GM12878 (cell line): Measurements from ENCODE around the gene MCAT. TPM values are rescaled to one million over a fixed set of nuclear protein-coding genes. Genes with fewer than 3 reads are reported as not detected.

Experiments used
- ATAC-seq: fragments of 200-7000 bp; cut with Tn5 transposase; 3 replicates; pipeline ENCODE4 v1.9.1; 2020; ENCODE audit warnings: mild to moderate bottlenecking, moderate library complexity
- BruUV-seq: library from RNA; stranded (reverse); fragments of 400-500 nt; replicated peaks from 2 replicates; lab custom pipeline; 2021; lab: Mats Ljungman, UMichigan
- CTCF ChIA-PET: fragments of 300-600 bp; sonication (Branson Sonifier 250); formaldehyde crosslinking; extraction: SDS; loops from one replicate; lab custom pipeline; 2021; ENCODE audit warnings: inconsistent platforms; lab: Yijun Ruan, JAX
- POLR2A ChIA-PET: fragments of 350-600 bp; formaldehyde crosslinking; extraction: SDS; loops from one replicate; lab custom pipeline; 2021; ENCODE audit warnings: inconsistent platforms; lab: Charles Lee
- RAD21 ChIA-PET: fragments of 300-600 bp; sonication (Branson Sonifier 250); formaldehyde crosslinking; loops from one replicate; lab custom pipeline; 2023; ENCODE audit warnings: antibody characterized with exemption; ENCODE audit not compliant: unreplicated experiment; lab: Charles Lee
- SMC1A ChIA-PET: fragments of 300-600 bp; sonication (Branson Sonifier 250); formaldehyde crosslinking; loops from one replicate; lab custom pipeline; 2023; ENCODE audit not compliant: unreplicated experiment, uncharacterized antibody; lab: Charles Lee
- DNase-seq: peaks from one replicate; pipeline ENCODE4 v3.0.0-alpha.2; 2011; ENCODE audit warnings: low read depth, low spot score
- FAIRE-seq: peaks from 3 replicates; lab custom pipeline; 2011; peaks lifted over from hg19 to GRCh38; lab: Jason Lieb, UNC
- H2AFZ ChIP-seq: 2 replicates; pipeline ENCODE4 v1.6.0; 2011; ENCODE audit warnings: low read depth, low read length, control low read depth; ENCODE audit not compliant: control insufficient read depth
- H3K27ac ChIP-seq: 2 replicates; pipeline ENCODE4 v1.5.1; 2011; ENCODE audit warnings: control low read depth; ENCODE audit not compliant: control insufficient read depth, insufficient read depth
- H3K27me3 ChIP-seq, 2 experiments: replicated peaks in 1 of 2; 2 replicates each; pipeline versions ENCODE4 v1.6.0 to v1.6.1; 2011; ENCODE audit warnings: low read length in 1 of 2; ENCODE audit not compliant: control insufficient read depth in 2 of 2, insufficient read depth in 2 of 2
- H3K36me3 ChIP-seq, 2 experiments: 2 replicates each; pipeline ENCODE4 v1.5.1; 2011; ENCODE audit warnings: low read length in 1 of 2; ENCODE audit not compliant: control insufficient read depth in 2 of 2, insufficient read depth in 2 of 2
- H3K4me1 ChIP-seq: 2 replicates; pipeline ENCODE4 v1.6.1; 2011; ENCODE audit warnings: mild to moderate bottlenecking, low read length, moderate library complexity, mixed read lengths; ENCODE audit not compliant: control insufficient read depth, insufficient read depth
- H3K4me2 ChIP-seq: 2 replicates; pipeline ENCODE4 v1.6.0; 2011; ENCODE audit warnings: control low read depth; ENCODE audit not compliant: control insufficient read depth, insufficient read depth
- H3K4me3 ChIP-seq: fragments of 200-600 bp; sonication (generic); 2 replicates; pipeline ENCODE4 v1.5.1; 2016
- H3K79me2 ChIP-seq: 2 replicates; pipeline ENCODE4 v1.6.0; 2011; ENCODE audit warnings: low read length; ENCODE audit not compliant: control insufficient read depth, insufficient read depth
- H3K9ac ChIP-seq: 2 replicates; pipeline ENCODE4 v1.8.0; 2011; ENCODE audit warnings: low read length, control low read depth, mixed read lengths; ENCODE audit not compliant: control insufficient read depth, insufficient read depth
- H3K9me3 ChIP-seq: replicated peaks from 3 replicates; pipeline ENCODE4 v1.5.1; 2011; ENCODE audit warnings: mild to moderate bottlenecking, low read length; ENCODE audit not compliant: control insufficient read depth, insufficient read depth
- H4K20me1 ChIP-seq: 2 replicates; pipeline ENCODE4 v1.6.0; 2011; ENCODE audit not compliant: control insufficient read depth, insufficient read depth
- CEBPB ChIP-seq, 2 experiments: fragments of 150-350 bp in 1 of 2; IDR thresholded peaks; 2 replicates each; pipeline ENCODE4 v1.6.1; 2012 to 2014; ENCODE audit warnings: low read depth in 2 of 2, low read length in 2 of 2, borderline replicate concordance in 1 of 2, inconsistent platforms in 1 of 2
- E4F1 ChIP-seq: fragments of 450-650 bp; IDR thresholded peaks from 2 replicates; pipeline ENCODE4 v1.6.1; 2018; ENCODE audit warnings: borderline replicate concordance, mild to moderate bottlenecking; ENCODE audit not compliant: partially characterized antibody
- HCFC1 ChIP-seq: fragments of 150-350 bp; IDR thresholded peaks from 2 replicates; pipeline ENCODE4 v1.6.1; 2014; ENCODE audit warnings: low read length
- MTA2 ChIP-seq: fragments of 450-650 bp; IDR thresholded peaks from 2 replicates; pipeline ENCODE4 v1.6.1; 2016; ENCODE audit warnings: low read depth, mild to moderate bottlenecking, moderate library complexity
- NR2C2 ChIP-seq: IDR thresholded peaks from 2 replicates; pipeline ENCODE4 v1.6.1; 2011; ENCODE audit warnings: borderline replicate concordance, low read depth; ENCODE audit not compliant: control insufficient read depth, insufficient read length
- SMAD1 ChIP-seq: fragments of 450-650 bp; IDR thresholded peaks from 2 replicates; pipeline ENCODE4 v1.6.1; 2018; ENCODE audit warnings: mild to moderate bottlenecking, low read depth; ENCODE audit not compliant: partially characterized antibody
- SPI1 ChIP-seq: IDR thresholded peaks from 2 replicates; pipeline ENCODE4 v1.6.1; 2011; ENCODE audit warnings: low read depth, mild to moderate bottlenecking, low read length, moderate library complexity, borderline replicate concordance; ENCODE audit not compliant: insufficient read depth
- SUPT20H ChIP-seq: IDR thresholded peaks from 2 replicates; pipeline ENCODE4 v1.6.1; 2011; ENCODE audit warnings: low read depth, mild to moderate bottlenecking, low read length, moderate library complexity, borderline replicate concordance; ENCODE audit not compliant: control insufficient read depth
- WGBS: methylation state at CpG from one replicate; pipeline ENCODE4 v1.1.6; 2016; ENCODE audit warnings: low lambda C conversion rate; ENCODE audit not compliant: insufficient replicate concordance, insufficient coverage; ENCODE audit errors: missing lambda C conversion rate; 5-methylcytosine and 5-hydroxymethylcytosine counted together
- in situ Hi-C: fragments of 300-500 bp; cut with MboI; formaldehyde crosslinking; loops from 9 replicates; pipeline ENCODE4 v1.14.3; 2018; ENCODE audit warnings: mixed read lengths
- intact Hi-C: fragments of 100-400 bp; cut with micrococcal nuclease; formaldehyde crosslinking; loops from one replicate; pipeline ENCODE4 v1.14.2; 2022; ENCODE audit not compliant: unreplicated experiment
- polyA plus RNA-seq, 11 experiments: library from polyadenylated mRNA; depleted of rRNA in 4 of 11; unstranded in 6 of 11; stranded (reverse) in 5 of 11; fragments of >200 nt; fragmentation: Nextera tagmentation in 4 of 11; fragmentation: Illumina TruSeq in 1 of 11; extraction: Ambion mirVana in 4 of 11; extraction: Trizol in 1 of 11; gene quantifications; 1 replicate in 1 of 11; 2 replicates in 10 of 11; pipeline versions ENCODE4 v1.2.1 to v1.2.3, GENCODE V29; 2011 to 2016; ENCODE audit warnings: inconsistent platforms in 2 of 11, missing spikeins in 2 of 11, low read depth in 1 of 11
- total RNA-seq, 4 experiments: library from RNA; depleted of rRNA in 3 of 4; stranded (reverse); fragments of >200 nt in 3 of 4; fragmentation: Illumina TruSeq in 1 of 4; extraction: Trizol in 1 of 4; gene quantifications; 2 replicates each; pipeline versions ENCODE4 v1.2.1 to v1.2.3, GENCODE V29; 2013 to 2021

Gene MCAT
- total and polyA plus RNA-seq, 10 of the 15 experiments (the other 5 are each of a cell fraction or from before 2014, with no cell fraction given) = 3.6 to 29.1 (median 19.3) TPM

- ATAC-seq (no peak), FAIRE-seq (no peak)
- Histone ChIP-seq H3K27me3 (no peaks in the 10 kb centered on the region), H3K36me3 (no peaks in the 10 kb centered on the region; a peak in 2 of 4 replicates), H3K27ac (no peak overlapping the region), H3K4me2 (no peak overlapping the region), H3K4me3 (no peak overlapping the region)
- no TSS peak for BruUV-seq
- SMC1A ChIA-PET = interaction anchor here (1.3 kb wide), 1 partner anchor 27 kb away, joined by 3 read pairs; no protein-coding TSS in a partner anchor
- WGBS = 79% methylated on average over 3 of the region's 3 CpGs
- no peak for TF ChIP-seq MTA2
- TF ChIP-seq SUPT20H = no peak
- no peak for TF ChIP-seq NR2C2
- TF ChIP-seq CEBPB (IDR thresholded peaks at IDR 0.05; ENCODE audit: borderline replicate concordance in 1 of 2, low read depth in 2 of 2, low read length in 2 of 2) = no peak
- no peak for TF ChIP-seq SPI1
- no peak for TF ChIP-seq HCFC1
- TF ChIP-seq E4F1 = no peak
- TF ChIP-seq SMAD1 = no peak
- TF ChIP-seq, all 136 proteins: peak for 0
- CTCF ChIA-PET = interaction anchor here (0.5 kb wide), 1 partner anchor 389 kb away, joined by 4 read pairs; no protein-coding TSS in a partner anchor
- RAD21 ChIA-PET = no interaction called here
- Histone ChIP-seq H3K9ac (no peak overlapping the region), H3K79me2 (peaks cover 7% of the 10 kb centered on the region), H4K20me1 (no peaks in the 10 kb centered on the region), H3K9me3 (no peaks in the 10 kb centered on the region), H2AFZ (no peak overlapping the region), H3K4me1 (peaks cover 17% of the 10 kb centered on the region)
- POLR2A ChIA-PET = interaction anchor here (0.5 kb wide), 1 partner anchor 10 kb away, joined by 3 read pairs; no protein-coding TSS in a partner anchor
- no peak for DNase-seq
- intact Hi-C loops (no loop called here), in situ Hi-C loops (no loop called here)
Observed at GRCh38 chr22:43144949-43145348, 1.8 kb upstream of the MCAT start.
